ENCODE data around the gene DNAH1.

GRCh38 chr3:52398670-52399081 lies 82.6 kb downstream of the DNAH1 start:
- no peak for TF ChIP-seq POLR2A (IDR thresholded peaks at IDR 0.05)
- TF ChIP-seq, protein P1, sequence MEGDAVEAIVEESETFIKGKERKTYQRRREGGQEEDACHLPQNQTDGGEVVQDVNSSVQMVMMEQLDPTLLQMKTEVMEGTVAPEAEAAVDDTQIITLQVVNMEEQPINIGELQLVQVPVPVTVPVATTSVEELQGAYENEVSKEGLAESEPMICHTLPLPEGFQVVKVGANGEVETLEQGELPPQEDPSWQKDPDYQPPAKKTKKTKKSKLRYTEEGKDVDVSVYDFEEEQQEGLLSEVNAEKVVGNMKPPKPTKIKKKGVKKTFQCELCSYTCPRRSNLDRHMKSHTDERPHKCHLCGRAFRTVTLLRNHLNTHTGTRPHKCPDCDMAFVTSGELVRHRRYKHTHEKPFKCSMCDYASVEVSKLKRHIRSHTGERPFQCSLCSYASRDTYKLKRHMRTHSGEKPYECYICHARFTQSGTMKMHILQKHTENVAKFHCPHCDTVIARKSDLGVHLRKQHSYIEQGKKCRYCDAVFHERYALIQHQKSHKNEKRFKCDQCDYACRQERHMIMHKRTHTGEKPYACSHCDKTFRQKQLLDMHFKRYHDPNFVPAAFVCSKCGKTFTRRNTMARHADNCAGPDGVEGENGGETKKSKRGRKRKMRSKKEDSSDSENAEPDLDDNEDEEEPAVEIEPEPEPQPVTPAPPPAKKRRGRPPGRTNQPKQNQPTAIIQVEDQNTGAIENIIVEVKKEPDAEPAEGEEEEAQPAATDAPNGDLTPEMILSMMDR (IDR thresholded peaks at IDR 0.05), result no peak
